IMR-90 (cell line): ENCODE data around the gene PITX1. TPM values are rescaled to one million over a fixed set of nuclear protein-coding genes. Genes with fewer than 3 reads are reported as not detected.

Experiments
- ATAC-seq: fragments of 200-7000 bp; cut with Tn5 transposase; 2 replicates; pipeline ENCODE4 v1.9.1; 2020; ENCODE audit warnings: low read depth, mild to moderate bottlenecking, moderate library complexity
- BruUV-seq: library from RNA; stranded (reverse); fragments of 400-500 nt; replicated peaks from 2 replicates; lab custom pipeline; 2021; lab: Mats Ljungman, UMichigan
- CTCF ChIA-PET: fragments of 300-600 bp; formaldehyde crosslinking; extraction: SDS; loops from one replicate; lab custom pipeline; 2021; ENCODE audit warnings: antibody characterized with exemption; lab: Yijun Ruan, JAX
- POLR2A ChIA-PET: fragments of 300-600 bp; sonication (Branson Sonifier 250); formaldehyde crosslinking; loops from one replicate; lab custom pipeline; 2022; ENCODE audit warnings: antibody characterized with exemption; ENCODE audit not compliant: unreplicated experiment; lab: Charles Lee
- DNase-seq: peaks from one replicate; pipeline ENCODE4 v3.0.0; 2013
- H2AFZ ChIP-seq: replicated peaks from 2 replicates; pipeline ENCODE3; 2013; ENCODE audit warnings: low read length, mild to moderate bottlenecking; ENCODE audit not compliant: poor library complexity
- H2AK5ac ChIP-seq: 2 replicates; pipeline ENCODE4 v1.6.1; 2013; ENCODE audit warnings: low read depth, low read length, inconsistent platforms
- H2AK9ac ChIP-seq: replicated peaks from 2 replicates; pipeline ENCODE3; 2013; ENCODE audit warnings: mild to moderate bottlenecking, low read depth, low read length, moderate library complexity; ENCODE audit not compliant: poor library complexity
- H2BK120ac ChIP-seq: 2 replicates; pipeline ENCODE4 v1.6.1; 2013; ENCODE audit warnings: low read depth, low read length, inconsistent platforms
- H2BK15ac ChIP-seq: 3 replicates; pipeline ENCODE4 v1.6.1; 2013; ENCODE audit warnings: low read depth, low read length, inconsistent platforms
- H2BK20ac ChIP-seq: 2 replicates; pipeline ENCODE4 v1.6.1; 2013; ENCODE audit warnings: low read depth, mild to moderate bottlenecking, inconsistent platforms, low read length, moderate library complexity
- H2BK5ac ChIP-seq: 2 replicates; pipeline ENCODE4 v1.6.1; 2013; ENCODE audit warnings: mild to moderate bottlenecking, low read depth, low read length, inconsistent platforms; ENCODE audit not compliant: poor library complexity, severe bottlenecking
- H3K14ac ChIP-seq: replicated peaks from 2 replicates; pipeline ENCODE4 v1.6.1; 2013; ENCODE audit warnings: low read depth, low read length, inconsistent platforms
- H3K18ac ChIP-seq: 2 replicates; pipeline ENCODE4 v1.6.1; 2013; ENCODE audit warnings: low read depth, low read length, control low read depth
- H3K23ac ChIP-seq: 2 replicates; pipeline ENCODE4 v1.6.1; 2013; ENCODE audit warnings: low read depth, low read length, inconsistent platforms
- H3K27ac ChIP-seq: 2 replicates; pipeline ENCODE4 v1.5.1; 2013; ENCODE audit warnings: mild to moderate bottlenecking, control low read depth, low read length; ENCODE audit not compliant: insufficient read depth
- H3K27me3 ChIP-seq: 2 replicates; pipeline ENCODE4 v1.6.1; 2013; ENCODE audit warnings: low read length; ENCODE audit not compliant: control insufficient read depth, insufficient read depth
- H3K36me3 ChIP-seq: 2 replicates; pipeline ENCODE4 v1.6.1; 2013; ENCODE audit warnings: low read length, mixed read lengths; ENCODE audit not compliant: control insufficient read depth, insufficient read depth
- H3K4ac ChIP-seq: 2 replicates; pipeline ENCODE4 v1.6.1; 2013; ENCODE audit warnings: low read depth, low read length, inconsistent platforms
- H3K4me1 ChIP-seq: 2 replicates; pipeline ENCODE4 v1.6.1; 2013; ENCODE audit warnings: low read length, mixed read lengths; ENCODE audit not compliant: control insufficient read depth, insufficient read depth
- H3K4me2 ChIP-seq: 2 replicates; pipeline ENCODE4 v1.6.1; 2013; ENCODE audit warnings: low read depth, mild to moderate bottlenecking, control low read depth, low read length, moderate library complexity
- H3K4me3 ChIP-seq: 2 replicates; pipeline ENCODE4 v1.5.1; 2013; ENCODE audit warnings: low read depth, mild to moderate bottlenecking, control low read depth, low read length, moderate library complexity; ENCODE audit not compliant: insufficient read depth
- H3K56ac ChIP-seq: 2 replicates; pipeline ENCODE4 v1.6.1; 2013; ENCODE audit warnings: low read length, inconsistent platforms; ENCODE audit not compliant: insufficient read depth; ENCODE audit errors: extremely low read depth
- H3K79me1 ChIP-seq, 2 experiments: 2 replicates each; pipeline ENCODE4 v1.6.1; 2013; ENCODE audit warnings: low read length in 2 of 2, inconsistent platforms in 1 of 2, low read depth in 1 of 2
- H3K9ac ChIP-seq: 2 replicates; pipeline ENCODE4 v1.6.1; 2013; ENCODE audit warnings: low read depth, low read length, control low read depth
- H3K9me1 ChIP-seq: 2 replicates; pipeline ENCODE4 v1.6.1; 2013; ENCODE audit warnings: low read length, inconsistent platforms; ENCODE audit not compliant: insufficient read depth
- H3K9me3 ChIP-seq: 2 replicates; pipeline ENCODE4 v1.6.1; 2013; ENCODE audit warnings: low read length; ENCODE audit not compliant: control insufficient read depth, insufficient read depth
- H4K20me1 ChIP-seq: 2 replicates; pipeline ENCODE4 v1.6.1; 2013; ENCODE audit warnings: low read length, inconsistent platforms; ENCODE audit not compliant: insufficient read depth
- H4K5ac ChIP-seq: 2 replicates; pipeline ENCODE4 v1.6.1; 2013; ENCODE audit warnings: mild to moderate bottlenecking, low read depth, low read length, control low read depth
- H4K8ac ChIP-seq, 2 experiments: 2 replicates each; pipeline ENCODE4 v1.6.1; 2013; ENCODE audit warnings: low read depth in 2 of 2, low read length in 2 of 2, control low read depth in 1 of 2, inconsistent platforms in 1 of 2
- H4K91ac ChIP-seq: 2 replicates; pipeline ENCODE4 v1.6.1; 2013; ENCODE audit warnings: low read depth, low read length, inconsistent platforms; ENCODE audit not compliant: insufficient read depth
- CHD1 ChIP-seq: IDR thresholded peaks from 2 replicates; pipeline ENCODE4 v1.6.1; 2012; ENCODE audit warnings: low read depth, low read length, improper control_type of control experiment
- MAFK ChIP-seq: IDR thresholded peaks from 2 replicates; pipeline ENCODE4 v1.6.1; 2012; ENCODE audit warnings: low read depth, low read length, improper control_type of control experiment
- NFE2L2 ChIP-seq: fragments of 150-350 bp; IDR thresholded peaks from 2 replicates; pipeline ENCODE4 v1.6.1; 2016; ENCODE audit warnings: low read depth, mild to moderate bottlenecking, low read length
- POLR2A ChIP-seq: IDR thresholded peaks from 2 replicates; pipeline ENCODE4 v1.6.1; 2012; ENCODE audit warnings: mild to moderate bottlenecking, low read depth, low read length
- RFX5 ChIP-seq: IDR thresholded peaks from 2 replicates; pipeline ENCODE4 v1.8.0; 2012; ENCODE audit warnings: low read depth, mild to moderate bottlenecking, low read length, moderate library complexity
- WGBS, 2 experiments: methylation state at CpG; one replicate each; pipeline versions ENCODE4 v1.1.5 to v1.1.7; 2013; ENCODE audit warnings: missing lambda C conversion rate in 2 of 2; ENCODE audit not compliant: insufficient read length in 1 of 2; ENCODE audit errors: extremely low coverage in 2 of 2; 5-methylcytosine and 5-hydroxymethylcytosine counted together
- dilution Hi-C: fragments of 300-500 bp; cut with HindIII; formaldehyde crosslinking; loops from one replicate; pipeline ENCODE4 v1.14.3; 2018; ENCODE audit warnings: low sequenced_read_pairs; ENCODE audit not compliant: unreplicated experiment
- in situ Hi-C: fragments of 300-500 bp; cut with MboI; formaldehyde crosslinking; loops from 3 replicates; pipeline ENCODE4 v1.14.3; 2019; ENCODE audit warnings: low sequenced_read_pairs, inconsistent platforms, mixed read lengths
- intact Hi-C: fragments of 100-400 bp; cut with micrococcal nuclease; formaldehyde crosslinking; loops from 2 replicates; pipeline ENCODE4 v1.10.0; 2022
- polyA plus RNA-seq, 3 experiments: library from polyadenylated mRNA; depleted of rRNA; stranded (reverse); fragments of >200 nt; gene quantifications; 2 replicates each; pipeline ENCODE4 v1.2.3, GENCODE V29; 2012; ENCODE audit warnings: low replicate concordance in 1 of 3
- total RNA-seq: library from RNA; depleted of rRNA; stranded (reverse); fragments of >200 nt; gene quantifications from 2 replicates; pipeline ENCODE4 v1.2.3, GENCODE V29; 2012

The PITX1 gene
- total and polyA plus RNA-seq, 2 of the 4 experiments (the other 2 are of a cell fraction) = 10.4 to 29.8 TPM

DNA sequence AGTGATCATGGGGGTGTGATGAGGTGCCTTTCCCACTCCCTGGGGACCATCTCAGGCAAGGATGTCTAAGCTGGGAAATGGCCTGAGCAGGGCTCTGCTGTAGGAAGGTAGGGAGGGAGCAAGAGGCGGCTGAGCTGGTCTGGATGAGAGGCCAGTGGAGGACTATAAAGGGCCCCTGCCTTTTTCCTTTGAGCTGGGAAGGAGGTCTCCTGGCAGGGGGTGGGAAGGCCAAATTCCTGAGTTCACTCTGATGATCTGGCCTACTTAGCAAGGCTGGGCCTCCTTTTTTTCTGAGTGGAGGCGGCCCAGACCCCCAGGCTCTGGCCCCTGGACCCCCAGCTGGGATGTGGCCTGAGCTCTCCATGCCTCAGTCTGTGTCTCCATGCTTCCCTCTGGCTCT, 14.3 kb upstream of the PITX1 start:
- POLR2A ChIA-PET = no interaction called here
- dilution Hi-C loops = no loop called here

More for the DNA sequence above, 14.3 kb upstream of the PITX1 start:
- Histone ChIP-seq H3K14ac (no peak overlapping the region), H3K79me1 (no peaks in the 10 kb centered on the region), H2AK9ac (no peak overlapping the region), H3K4me1 (peaks cover 6% of the 10 kb centered on the region; the same call in 1 of the 2 replicates), H3K9me3 (no peaks in the 10 kb centered on the region), H2AFZ (no peak overlapping the region), H4K20me1 (no peaks in the 10 kb centered on the region; the same call in 1 of the 2 replicates), H3K4ac (no peak overlapping the region), H3K18ac (no peak overlapping the region), H4K91ac (no peak overlapping the region), H3K56ac (no peak overlapping the region), H3K4me2 (no peak overlapping the region), H2BK120ac (no peak overlapping the region), H2BK5ac (no peak overlapping the region), H4K5ac (no peak overlapping the region), H3K27ac (no peak overlapping the region), H3K9ac (no peak overlapping the region), H2BK15ac (no peak overlapping the region), H3K23ac (no peak overlapping the region), H3K36me3 (no peaks in the 10 kb centered on the region), H3K4me3 (no peak overlapping the region), H2AK5ac (no peak overlapping the region), H4K8ac (no peak overlapping the region), H3K27me3 (peaks cover 40% of the 10 kb centered on the region), H2BK20ac (no peak overlapping the region), H3K9me1 (peaks cover 3% of the 10 kb centered on the region; the same call in 1 of the 2 replicates)
- in situ Hi-C loops = no loop called here
- DNase-seq (no peak), ATAC-seq (no peak)
- CTCF ChIA-PET = no interaction called here
- BruUV-seq = no TSS peak
- TF ChIP-seq POLR2A (no peak), NFE2L2 (no peak), MAFK (no peak), RFX5 (no peak), CHD1 (no peak)
- WGBS, 2 experiments = no CpG with 5 or more reads among the region's 2 CpGs
- intact Hi-C loops = no loop called here
